HCT116 (cell line): ENCODE measurements around the gene CGNL1. TPM values are rescaled to one million over a fixed set of nuclear protein-coding genes. Genes with fewer than 3 reads are reported as not detected.

ENCODE experiments used
- ATAC-seq: fragments of 200-7000 bp; cut with Tn5 transposase; 2 replicates; pipeline ENCODE4 v1.9.1; 2020; ENCODE audit warnings: mild to moderate bottlenecking, moderate library complexity
- BruUV-seq: library from RNA; stranded (reverse); fragments of 400-500 nt; replicated peaks from 2 replicates; lab custom pipeline; 2021; lab: Mats Ljungman, UMichigan
- CTCF ChIA-PET: fragments of 300-600 bp; sonication (Branson Sonifier 250); formaldehyde crosslinking; loops from one replicate; lab custom pipeline; 2021; ENCODE audit warnings: antibody characterized with exemption; lab: Charles Lee
- POLR2A ChIA-PET: fragments of 300-600, 350-600 bp; sonication (Branson Sonifier 250); formaldehyde crosslinking; loops from one replicate; lab custom pipeline; 2021; ENCODE audit warnings: antibody characterized with exemption; lab: Charles Lee
- RAD21 ChIA-PET, 2 experiments: fragments of 300-600 bp; sonication (Branson Sonifier 250); formaldehyde crosslinking; loops; one replicate each; lab custom pipeline; 2023; ENCODE audit warnings: low total read pairs in 2 of 2; ENCODE audit not compliant: uncharacterized antibody in 2 of 2, unreplicated experiment in 2 of 2, low non-redundant PET in 1 of 2; lab: Charles Lee
- DNase-seq: peaks from one replicate; pipeline ENCODE4 v3.0.0-alpha.2; 2010; ENCODE audit warnings: low read depth, low spot score
- H2AFZ ChIP-seq: fragments of 200-600 bp; shearing (Covaris generic), sonication (generic); 2 replicates; pipeline ENCODE4 v1.6.1; 2017; ENCODE audit warnings: low read depth, mixed run types, mixed read lengths, antibody characterized with exemption, low read length; ENCODE audit not compliant: poor library complexity, severe bottlenecking
- H3K27ac ChIP-seq: 2 replicates; pipeline ENCODE4 v1.5.1; 2012; ENCODE audit warnings: low read depth, low read length
- H3K27me3 ChIP-seq: fragments of 200-600 bp; sonication (generic); 2 replicates; pipeline ENCODE4 v1.6.1; 2016; ENCODE audit warnings: mixed run types, low read length, mixed read lengths; ENCODE audit not compliant: insufficient read depth
- H3K36me3 ChIP-seq, 2 experiments: fragments of 200-500 bp in 1 of 2; fragments of 200-600 bp in 1 of 2; sonication (Bioruptor generic) in 1 of 2; sonication (generic) in 1 of 2; 2 replicates each; pipeline versions ENCODE4 v1.5.1 to v1.6.1; 2014 to 2016; ENCODE audit warnings: low read length in 2 of 2, inconsistent platforms in 1 of 2, mixed read lengths in 1 of 2, mixed run types in 1 of 2; ENCODE audit not compliant: insufficient read depth in 2 of 2, control insufficient read depth in 1 of 2
- H3K4me1 ChIP-seq, 2 experiments: fragments of 200-600 bp in 1 of 2; sonication (generic) in 1 of 2; 2 replicates each; pipeline versions ENCODE4 v1.5.1 to v1.6.1; 2012 to 2017; ENCODE audit warnings: low read length in 2 of 2, inconsistent platforms in 1 of 2, mild to moderate bottlenecking in 1 of 2, mixed read lengths in 1 of 2, mixed run types in 1 of 2, moderate library complexity in 1 of 2; ENCODE audit not compliant: insufficient read depth in 2 of 2, control insufficient read depth in 1 of 2
- H3K4me2 ChIP-seq: fragments of 200-600 bp; sonication (generic); 2 replicates; pipeline ENCODE4 v1.6.1; 2017; ENCODE audit warnings: mixed run types, low read length, mixed read lengths
- H3K4me3 ChIP-seq, 2 experiments: fragments of 200-600 bp in 1 of 2; sonication (generic) in 1 of 2; replicated peaks in 1 of 2; 2 replicates each; pipeline ENCODE4 v1.5.1; 2011 to 2016; ENCODE audit warnings: low read length in 2 of 2, control low read depth in 1 of 2, low read depth in 1 of 2, mild to moderate bottlenecking in 1 of 2, mixed read lengths in 1 of 2, mixed run types in 1 of 2
- H3K79me2 ChIP-seq: fragments of 200-600 bp; sonication (generic); 2 replicates; pipeline ENCODE4 v1.6.1; 2017; ENCODE audit warnings: mild to moderate bottlenecking, mixed run types, low read length, moderate library complexity, mixed read lengths; ENCODE audit not compliant: insufficient read depth
- H3K9ac ChIP-seq: fragments of 200-600 bp; sonication (generic); 2 replicates; pipeline ENCODE4 v1.6.1; 2016; ENCODE audit warnings: low read length, mixed read lengths
- H3K9me2 ChIP-seq: fragments of 200-600 bp; sonication (generic), shearing (Covaris generic); 2 replicates; pipeline ENCODE4 v1.6.1; 2017; ENCODE audit warnings: mixed run types, mild to moderate bottlenecking, moderate library complexity; ENCODE audit not compliant: insufficient read depth
- H3K9me3 ChIP-seq, 2 experiments: fragments of 200-500 bp in 1 of 2; fragments of 200-600 bp in 1 of 2; sonication (Bioruptor generic) in 1 of 2; sonication (generic) in 1 of 2; 2 replicates each; pipeline ENCODE4 v1.6.1; 2014 to 2017; ENCODE audit warnings: low read length in 2 of 2, mixed read lengths in 2 of 2, inconsistent platforms in 1 of 2, low read depth in 1 of 2, mild to moderate bottlenecking in 1 of 2, mixed run types in 1 of 2, moderate library complexity in 1 of 2; ENCODE audit not compliant: control insufficient read depth in 1 of 2, insufficient read depth in 1 of 2
- H4K20me1 ChIP-seq: fragments of 200-600 bp; sonication (generic), shearing (Covaris generic); 2 replicates; pipeline ENCODE4 v1.6.1; 2017; ENCODE audit warnings: mixed run types, mild to moderate bottlenecking, moderate library complexity; ENCODE audit not compliant: insufficient read depth
- CBX3 ChIP-seq: IDR thresholded peaks from 2 replicates; pipeline ENCODE4 v1.6.1; 2012; ENCODE audit warnings: low read depth
- CEBPB ChIP-seq: IDR thresholded peaks from 2 replicates; pipeline ENCODE4 v1.6.1; 2012; ENCODE audit warnings: low read depth
- CTCF ChIP-seq, 3 experiments: fragments of 200-600 bp in 1 of 3; sonication (generic) in 1 of 3; IDR thresholded peaks in 2 of 3; conservative IDR thresholded peaks in 1 of 3; 2 replicates each; pipeline ENCODE4 v1.5.1; 2012 to 2017; ENCODE audit warnings: low read depth in 2 of 3, low read length in 2 of 3, antibody characterized with exemption in 1 of 3, borderline replicate concordance in 1 of 3, control low read depth in 1 of 3, mild to moderate bottlenecking in 1 of 3, mixed read lengths in 1 of 3, mixed run types in 1 of 3, moderate library complexity in 1 of 3; ENCODE audit not compliant: insufficient read depth in 1 of 3
- EGR1 ChIP-seq: IDR thresholded peaks from 2 replicates; pipeline ENCODE4 v1.6.1; 2012; ENCODE audit warnings: low read depth
- ELF1 ChIP-seq: IDR thresholded peaks from 2 replicates; pipeline ENCODE4 v1.6.1; 2012; ENCODE audit warnings: low read depth, borderline replicate concordance
- EZH2phosphoT487 ChIP-seq: fragments of 200-600 bp; IDR thresholded peaks from 2 replicates; pipeline ENCODE4 v1.6.1; 2018; ENCODE audit warnings: antibody characterized with exemption, borderline replicate concordance
- FOSL1 ChIP-seq: IDR thresholded peaks from 2 replicates; pipeline ENCODE4 v1.6.1; 2012; ENCODE audit warnings: low read depth
- JUND ChIP-seq: IDR thresholded peaks from 2 replicates; pipeline ENCODE4 v1.6.1; 2012
- POLR2A ChIP-seq: IDR thresholded peaks from 2 replicates; pipeline ENCODE4 v1.7.0; 2011; ENCODE audit warnings: borderline replicate concordance; ENCODE audit not compliant: insufficient read depth, insufficient read length; ENCODE audit errors: extremely low read depth
- POLR2AphosphoS5 ChIP-seq: IDR thresholded peaks from 2 replicates; pipeline ENCODE4 v1.6.1; 2011; ENCODE audit warnings: mild to moderate bottlenecking, low read depth, low read length, moderate library complexity
- RAD21 ChIP-seq: IDR thresholded peaks from 2 replicates; pipeline ENCODE4 v1.6.1; 2012; ENCODE audit warnings: low read depth, mild to moderate bottlenecking
- SIN3A ChIP-seq: IDR thresholded peaks from 2 replicates; pipeline ENCODE4 v1.6.1; 2012; ENCODE audit warnings: low read depth
- SP1 ChIP-seq: IDR thresholded peaks from 2 replicates; pipeline ENCODE4 v1.6.1; 2012; ENCODE audit warnings: low read depth
- TCF7L2 ChIP-seq: IDR thresholded peaks from 2 replicates; pipeline ENCODE4 v1.7.0; 2011; ENCODE audit warnings: borderline replicate concordance, inconsistent platforms; ENCODE audit not compliant: insufficient read depth, insufficient read length; ENCODE audit errors: extremely low read depth
- YY1 ChIP-seq: IDR thresholded peaks from 2 replicates; pipeline ENCODE4 v1.6.1; 2011; ENCODE audit warnings: low read length, low read depth, moderate library complexity, mild to moderate bottlenecking; ENCODE audit not compliant: insufficient replicate concordance; ENCODE audit errors: extremely low read depth
- ZBTB33 ChIP-seq: IDR thresholded peaks from 2 replicates; pipeline ENCODE4 v1.6.1; 2011; ENCODE audit warnings: mild to moderate bottlenecking, low read length, moderate library complexity; ENCODE audit not compliant: insufficient replicate concordance; ENCODE audit errors: extremely low read depth
- ZFX ChIP-seq: fragments of 450-650 bp; IDR thresholded peaks from 2 replicates; pipeline ENCODE4 v1.6.1; 2017
- ZNF274 ChIP-seq: fragments of 200-500 bp; sonication (Bioruptor generic); IDR thresholded peaks from 2 replicates; pipeline ENCODE4 v1.6.1; 2014; ENCODE audit warnings: mild to moderate bottlenecking, low read depth, low read length, inconsistent platforms
- intact Hi-C: fragments of 100-400 bp; cut with micrococcal nuclease; formaldehyde crosslinking; loops from 2 replicates; pipeline ENCODE4 v1.10.0; 2022
- total RNA-seq: library from RNA; stranded (reverse); gene quantifications from one replicate; pipeline ENCODE4 v1.2.1, GENCODE V29; 2021; ENCODE audit not compliant: unreplicated experiment
- TF ChIP-seq, protein P1 (sequence below): IDR thresholded peaks from 2 replicates; pipeline ENCODE4 v1.6.1; 2012
- TF ChIP-seq, protein P2 (sequence below): IDR thresholded peaks from 2 replicates; pipeline ENCODE4 v1.6.1; 2012; ENCODE audit warnings: low read depth

The CGNL1 gene
- total RNA-seq, 1 experiment from 2014 or later, result 2.2 TPM

DNA sequence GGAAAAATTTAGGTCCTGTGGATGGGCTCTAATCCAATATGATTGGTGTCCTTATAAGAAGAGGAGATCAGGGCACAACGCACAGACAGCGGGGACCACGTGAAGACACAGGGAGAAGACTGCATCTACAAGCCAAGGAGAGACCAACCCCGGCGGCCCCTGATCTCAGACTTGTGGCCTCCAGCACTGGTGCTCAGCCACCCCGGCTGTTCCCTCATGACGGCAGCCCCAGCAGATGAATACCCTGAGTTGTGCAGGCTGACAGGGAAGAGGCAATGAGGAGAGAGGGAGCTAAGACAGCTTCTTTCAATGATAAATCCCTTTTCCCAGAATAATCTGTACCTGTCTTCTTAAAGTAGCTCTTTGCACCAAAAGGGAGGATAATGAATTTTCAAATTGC is 33.3 kb upstream of the CGNL1 start:
- CTCF ChIA-PET, result interaction anchor here (3.1 to 11.1 kb wide), 2 partner anchors 186 to 200 kb away, joined by 62 to 338 read pairs; no protein-coding TSS in a partner anchor
- Histone ChIP-seq H3K79me2 (no peaks in the 10 kb centered on the region), H3K27me3 (no peaks in the 10 kb centered on the region), H3K4me2 (no peak overlapping the region), H3K9ac (no peak overlapping the region), H3K9me2 (no peaks in the 10 kb centered on the region), H3K4me1 (no peaks in the 10 kb centered on the region), H3K27ac (no peak overlapping the region), H3K9me3 (peaks cover 0 to 6% of the 10 kb centered on the region in 2 experiments; a peak in 1 of 4 replicates), H3K36me3 (no peaks in the 10 kb centered on the region), H4K20me1 (no peaks in the 10 kb centered on the region), H2AFZ (no peak overlapping the region), H3K4me3 (no peak overlapping the region)
- no peak for DNase-seq
- no peak for ATAC-seq
- BruUV-seq, result no TSS peak
- RAD21 ChIA-PET, result interaction anchor here (3.1 to 4.1 kb wide), 2 partner anchors 184 to 185 kb away, joined by 43 to 57 read pairs; no protein-coding TSS in a partner anchor
- intact Hi-C loops, result loop anchor here (5.0 to 10.0 kb wide), 3 partner anchors 519 to 842 kb away; no protein-coding TSS in a partner anchor
- POLR2A ChIA-PET, result no interaction called here
- TF ChIP-seq, protein P1, sequence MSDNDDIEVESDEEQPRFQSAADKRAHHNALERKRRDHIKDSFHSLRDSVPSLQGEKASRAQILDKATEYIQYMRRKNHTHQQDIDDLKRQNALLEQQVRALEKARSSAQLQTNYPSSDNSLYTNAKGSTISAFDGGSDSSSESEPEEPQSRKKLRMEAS, result no peak
- no peak for TF ChIP-seq RAD21
- TF ChIP-seq, protein P2, sequence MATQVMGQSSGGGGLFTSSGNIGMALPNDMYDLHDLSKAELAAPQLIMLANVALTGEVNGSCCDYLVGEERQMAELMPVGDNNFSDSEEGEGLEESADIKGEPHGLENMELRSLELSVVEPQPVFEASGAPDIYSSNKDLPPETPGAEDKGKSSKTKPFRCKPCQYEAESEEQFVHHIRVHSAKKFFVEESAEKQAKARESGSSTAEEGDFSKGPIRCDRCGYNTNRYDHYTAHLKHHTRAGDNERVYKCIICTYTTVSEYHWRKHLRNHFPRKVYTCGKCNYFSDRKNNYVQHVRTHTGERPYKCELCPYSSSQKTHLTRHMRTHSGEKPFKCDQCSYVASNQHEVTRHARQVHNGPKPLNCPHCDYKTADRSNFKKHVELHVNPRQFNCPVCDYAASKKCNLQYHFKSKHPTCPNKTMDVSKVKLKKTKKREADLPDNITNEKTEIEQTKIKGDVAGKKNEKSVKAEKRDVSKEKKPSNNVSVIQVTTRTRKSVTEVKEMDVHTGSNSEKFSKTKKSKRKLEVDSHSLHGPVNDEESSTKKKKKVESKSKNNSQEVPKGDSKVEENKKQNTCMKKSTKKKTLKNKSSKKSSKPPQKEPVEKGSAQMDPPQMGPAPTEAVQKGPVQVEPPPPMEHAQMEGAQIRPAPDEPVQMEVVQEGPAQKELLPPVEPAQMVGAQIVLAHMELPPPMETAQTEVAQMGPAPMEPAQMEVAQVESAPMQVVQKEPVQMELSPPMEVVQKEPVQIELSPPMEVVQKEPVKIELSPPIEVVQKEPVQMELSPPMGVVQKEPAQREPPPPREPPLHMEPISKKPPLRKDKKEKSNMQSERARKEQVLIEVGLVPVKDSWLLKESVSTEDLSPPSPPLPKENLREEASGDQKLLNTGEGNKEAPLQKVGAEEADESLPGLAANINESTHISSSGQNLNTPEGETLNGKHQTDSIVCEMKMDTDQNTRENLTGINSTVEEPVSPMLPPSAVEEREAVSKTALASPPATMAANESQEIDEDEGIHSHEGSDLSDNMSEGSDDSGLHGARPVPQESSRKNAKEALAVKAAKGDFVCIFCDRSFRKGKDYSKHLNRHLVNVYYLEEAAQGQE, result no peak
- no peak for TF ChIP-seq FOSL1
- no peak for TF ChIP-seq CTCF (IDR thresholded peaks at IDR 0.05 in 2 of 3, conservative IDR thresholded peaks at IDR 0.05 in 1 of 3; ENCODE audit: borderline replicate concordance in 1 of 3, insufficient read depth in 1 of 3, low read depth in 2 of 3, low read length in 2 of 3)
- TF ChIP-seq CEBPB, result no peak
- no peak for TF ChIP-seq YY1
- TF ChIP-seq ELF1, result no peak
- TF ChIP-seq JUND, result no peak
- no peak for TF ChIP-seq SP1
- no peak for TF ChIP-seq EZH2phosphoT487
- no peak for TF ChIP-seq ZBTB33
- no peak for TF ChIP-seq POLR2AphosphoS5
- no peak for TF ChIP-seq EGR1
- TF ChIP-seq SIN3A, result no peak
- no peak for TF ChIP-seq CBX3
- no peak for TF ChIP-seq POLR2A
- no peak for TF ChIP-seq TCF7L2
- TF ChIP-seq ZNF274, result no peak
- no peak for TF ChIP-seq ZFX
